ENCODE measurements around the gene NOPCHAP1. TPM values are rescaled to one million over a fixed set of nuclear protein-coding genes. Genes with fewer than 3 reads are reported as not detected.

NOPCHAP1 gene
- total RNA-seq, 1 donor from 2014 or later, result 25.2 TPM

GRCh38 chr12:105001476-105001875 lies 15.4 kb downstream of the NOPCHAP1 start:
- Mint-ChIP-seq H3K27me3 (ENCODE audit: low read depth) (no peaks in the 10 kb centered on the region), H3K4me1 (ENCODE audit: low read depth) (peaks cover 3% of the 10 kb centered on the region), H3K36me3 (ENCODE audit: low read depth) (peaks cover 92% of the 10 kb centered on the region), H3K27ac (no peak overlapping the region), H3K9me3 (peaks cover 33% of the 10 kb centered on the region), H3K4me3 (ENCODE audit: low read depth) (no peak overlapping the region)
- intact Hi-C loops (cut with micrococcal nuclease), result no loop called here
- DNase-seq (ENCODE audit: low spot score), result no peak

- no peak overlapping the region for H3K27ac Mint-ChIP-seq
- H3K9me3 Mint-ChIP-seq, result peaks cover 32% of the 10 kb centered on the region
- peaks cover 64% of the 10 kb centered on the region for H3K36me3 Mint-ChIP-seq (ENCODE audit: low read depth)
Measured at GRCh38 chr12:105013892-105014291, 27.8 kb downstream of the NOPCHAP1 start.

GRCh38 chr12:105014603-105015002 lies 28.5 kb downstream of the NOPCHAP1 start:
- H3K4me1 Mint-ChIP-seq (ENCODE audit: low read depth), result peaks cover 4% of the 10 kb centered on the region
- H3K27me3 Mint-ChIP-seq (ENCODE audit: low read depth), result no peaks in the 10 kb centered on the region
- peaks cover 57% of the 10 kb centered on the region for H3K36me3 Mint-ChIP-seq (ENCODE audit: low read depth)
- DNase-seq (ENCODE audit: low spot score), result no peak
- no peak overlapping the region for H3K4me3 Mint-ChIP-seq (ENCODE audit: low read depth)
- H3K9me3 Mint-ChIP-seq, result peaks cover 26% of the 10 kb centered on the region
- intact Hi-C loops (cut with micrococcal nuclease), result no loop called here
- no peak overlapping the region for H3K27ac Mint-ChIP-seq

More at GRCh38 chr12:105013892-105014291, 27.8 kb downstream of the NOPCHAP1 start:
- H3K4me3 Mint-ChIP-seq (ENCODE audit: low read depth), result no peak overlapping the region
- no peaks in the 10 kb centered on the region for H3K27me3 Mint-ChIP-seq (ENCODE audit: low read depth)
- no peak for DNase-seq (ENCODE audit: low spot score)
- intact Hi-C loops (cut with micrococcal nuclease), result no loop called here
- peaks cover 4% of the 10 kb centered on the region for H3K4me1 Mint-ChIP-seq (ENCODE audit: low read depth)

GRCh38 chr12:105015543-105015942 lies 29.4 kb downstream of the NOPCHAP1 start:
- no peak overlapping the region for H3K4me3 Mint-ChIP-seq (ENCODE audit: low read depth)
- intact Hi-C loops (cut with micrococcal nuclease), result no loop called here
- peaks cover 4% of the 10 kb centered on the region for H3K4me1 Mint-ChIP-seq (ENCODE audit: low read depth)
- no peak overlapping the region for H3K27ac Mint-ChIP-seq
- no peaks in the 10 kb centered on the region for H3K27me3 Mint-ChIP-seq (ENCODE audit: low read depth)
- peaks cover 47% of the 10 kb centered on the region for H3K36me3 Mint-ChIP-seq (ENCODE audit: low read depth)
- H3K9me3 Mint-ChIP-seq, result peaks cover 17% of the 10 kb centered on the region
- no peak for DNase-seq (ENCODE audit: low spot score)

- intact Hi-C loops (cut with micrococcal nuclease), result no loop called here
- Mint-ChIP-seq H3K27me3 (ENCODE audit: low read depth) (no peaks in the 10 kb centered on the region), H3K27ac (no peak overlapping the region), H3K9me3 (no peaks in the 10 kb centered on the region), H3K36me3 (ENCODE audit: low read depth) (peaks cover 23% of the 10 kb centered on the region), H3K4me1 (ENCODE audit: low read depth) (peaks cover 4% of the 10 kb centered on the region), H3K4me3 (ENCODE audit: low read depth) (no peak overlapping the region)
- no peak for DNase-seq (ENCODE audit: low spot score)
Measured at GRCh38 chr12:105018012-105018411, 31.9 kb downstream of the NOPCHAP1 start.

- Mint-ChIP-seq H3K4me3 (ENCODE audit: low read depth) (no peak overlapping the region), H3K36me3 (ENCODE audit: low read depth) (peaks cover 16% of the 10 kb centered on the region), H3K9me3 (no peaks in the 10 kb centered on the region)
Measured at GRCh38 chr12:105018776-105019175, 32.7 kb downstream of the NOPCHAP1 start.

GRCh38 chr12:105020241-105020962 lies 34.3 kb downstream of the NOPCHAP1 start:
- H3K9me3 Mint-ChIP-seq, result no peaks in the 10 kb centered on the region
- no peaks in the 10 kb centered on the region for H3K4me1 Mint-ChIP-seq (ENCODE audit: low read depth)
- intact Hi-C loops (cut with micrococcal nuclease), result no loop called here
- H3K27ac Mint-ChIP-seq, result no peak overlapping the region
- H3K4me3 Mint-ChIP-seq (ENCODE audit: low read depth), result no peak overlapping the region
- peaks cover 10% of the 10 kb centered on the region for H3K36me3 Mint-ChIP-seq (ENCODE audit: low read depth)
- H3K27me3 Mint-ChIP-seq (ENCODE audit: low read depth), result no peaks in the 10 kb centered on the region
- no peak for DNase-seq (ENCODE audit: low spot score)

More at GRCh38 chr12:105018776-105019175, 32.7 kb downstream of the NOPCHAP1 start:
- Mint-ChIP-seq H3K4me1 (ENCODE audit: low read depth) (peaks cover 4% of the 10 kb centered on the region), H3K27ac (no peak overlapping the region), H3K27me3 (ENCODE audit: low read depth) (no peaks in the 10 kb centered on the region)
- intact Hi-C loops (cut with micrococcal nuclease), result no loop called here
- no peak for DNase-seq (ENCODE audit: low spot score)

- H3K4me1 Mint-ChIP-seq (ENCODE audit: low read depth), result no peaks in the 10 kb centered on the region
- intact Hi-C loops (cut with micrococcal nuclease), result no loop called here
- H3K36me3 Mint-ChIP-seq (ENCODE audit: low read depth), result peaks cover 3% of the 10 kb centered on the region
- no peaks in the 10 kb centered on the region for H3K27me3 Mint-ChIP-seq (ENCODE audit: low read depth)
- H3K9me3 Mint-ChIP-seq, result no peaks in the 10 kb centered on the region
- no peak overlapping the region for H3K27ac Mint-ChIP-seq
- H3K4me3 Mint-ChIP-seq (ENCODE audit: low read depth), result no peak overlapping the region
- no peak for DNase-seq (ENCODE audit: low spot score)
Measured at GRCh38 chr12:105024928-105025327, 38.8 kb downstream of the NOPCHAP1 start.

GRCh38 chr12:105025890-105026289 lies 39.8 kb downstream of the NOPCHAP1 start:
- H3K4me1 Mint-ChIP-seq (ENCODE audit: low read depth), result peaks cover 2% of the 10 kb centered on the region

GRCh38 chr12:105026411-105026810 lies 40.3 kb downstream of the NOPCHAP1 start:
- intact Hi-C loops (cut with micrococcal nuclease), result no loop called here
- Mint-ChIP-seq H3K4me1 (ENCODE audit: low read depth) (peaks cover 7% of the 10 kb centered on the region), H3K9me3 (no peaks in the 10 kb centered on the region), H3K4me3 (ENCODE audit: low read depth) (no peak overlapping the region), H3K27ac (no peak overlapping the region), H3K27me3 (ENCODE audit: low read depth) (no peaks in the 10 kb centered on the region), H3K36me3 (ENCODE audit: low read depth) (peaks cover 6% of the 10 kb centered on the region)
- no peak for DNase-seq (ENCODE audit: low spot score)

More at GRCh38 chr12:105025890-105026289, 39.8 kb downstream of the NOPCHAP1 start:
- intact Hi-C loops (cut with micrococcal nuclease), result no loop called here
- H3K9me3 Mint-ChIP-seq, result no peaks in the 10 kb centered on the region
- no peaks in the 10 kb centered on the region for H3K27me3 Mint-ChIP-seq (ENCODE audit: low read depth)
- H3K27ac Mint-ChIP-seq, result no peak overlapping the region
- H3K36me3 Mint-ChIP-seq (ENCODE audit: low read depth), result peaks cover 4% of the 10 kb centered on the region
- no peak overlapping the region for H3K4me3 Mint-ChIP-seq (ENCODE audit: low read depth)
- no peak for DNase-seq (ENCODE audit: low spot score)

GRCh38 chr12:105030820-105031807 lies 45.0 kb downstream of the NOPCHAP1 start:
- Mint-ChIP-seq H3K36me3 (ENCODE audit: low read depth) (peaks cover 18% of the 10 kb centered on the region), H3K4me3 (ENCODE audit: low read depth) (no peak overlapping the region), H3K4me1 (ENCODE audit: low read depth) (peaks cover 30% of the 10 kb centered on the region), H3K27me3 (ENCODE audit: low read depth) (no peaks in the 10 kb centered on the region), H3K27ac (peak overlapping the region; percentile 13), H3K9me3 (no peaks in the 10 kb centered on the region)
- intact Hi-C loops (cut with micrococcal nuclease), result loop anchor here (5.0 kb wide), 2 partner anchors 44 to 99 kb away; partner anchors contain the start of gene NOPCHAP1
- no peak for DNase-seq (ENCODE audit: low spot score)

- Mint-ChIP-seq H3K27ac (no peak overlapping the region), H3K27me3 (ENCODE audit: low read depth) (no peaks in the 10 kb centered on the region)
Measured at GRCh38 chr12:105032703-105033357, 46.7 kb downstream of the NOPCHAP1 start.

More at GRCh38 chr12:105032703-105033357, 46.7 kb downstream of the NOPCHAP1 start:
- DNase-seq (ENCODE audit: low spot score), result no peak
- Mint-ChIP-seq H3K36me3 (ENCODE audit: low read depth) (peaks cover 15% of the 10 kb centered on the region), H3K4me1 (ENCODE audit: low read depth) (peaks cover 41% of the 10 kb centered on the region), H3K9me3 (no peaks in the 10 kb centered on the region), H3K4me3 (ENCODE audit: low read depth) (no peak overlapping the region)
- intact Hi-C loops (cut with micrococcal nuclease), result loop anchor here (5.0 kb wide), 2 partner anchors 46 to 101 kb away; partner anchors contain the start of gene NOPCHAP1

Measured in activated T-helper 2 cell treated with anti-CD3 and anti-CD28 coated beads, Interferon-gamma antibody, Interleukin-2, Interleukin-4, amounts not matched to agents 10 μg/mL and 5 μg/mL and 100 μg/mL, durations not matched to agents 14 hours and 24 hours and 36 hours (primary cell).